Tibial nerve (tissue), 4 donors: ENCODE measurements around the gene SBNO2.

Source experiments
- EP300 ChIP-seq, 2 donors: sonication (generic); formaldehyde crosslinking; IDR thresholded peaks; one replicate each; pipeline ENCODE4 v1.6.1; 2017; ENCODE audit warnings: antibody characterized with exemption in 2 of 2, mild to moderate bottlenecking in 1 of 2
- POLR2A ChIP-seq, 2 donors: fragments of 450-650 bp; IDR thresholded peaks; one replicate each; pipeline ENCODE4 v1.6.1; 2017; ENCODE audit warnings: antibody characterized with exemption in 2 of 2, mild to moderate bottlenecking in 2 of 2, moderate library complexity in 2 of 2
- TF ChIP-seq, protein P1 (sequence below), 5 experiments: fragments of 200-600 bp in 3 of 5; fragments of 450-650 bp in 2 of 5; sonication (generic) in 3 of 5; IDR thresholded peaks; one replicate each; pipeline ENCODE4 v1.5.1; 2016 to 2019; ENCODE audit warnings: antibody characterized with exemption in 5 of 5, mild to moderate bottlenecking in 3 of 5, moderate library complexity in 2 of 5

DNA sequence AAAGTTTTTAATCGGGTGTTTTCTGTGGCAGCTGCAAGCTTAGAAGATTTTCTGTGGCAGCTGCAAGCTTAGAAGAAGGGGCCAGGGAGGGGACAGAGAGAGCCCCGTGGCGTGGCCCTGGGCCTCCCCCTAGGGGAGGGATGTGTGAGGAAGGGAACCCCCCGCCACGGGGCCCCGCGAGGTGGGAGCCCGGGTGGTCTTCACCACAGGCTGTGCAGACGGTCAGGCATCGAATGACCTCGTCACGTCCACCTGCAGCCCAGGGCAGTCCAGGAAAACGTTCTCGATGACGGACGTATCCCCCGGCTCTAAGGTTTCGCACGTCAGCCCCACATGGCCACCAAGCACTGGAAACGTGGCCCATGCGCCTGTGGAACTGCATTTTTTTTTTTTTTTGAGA is 87.5 kb downstream of the SBNO2 start:
- TF ChIP-seq, protein P1, sequence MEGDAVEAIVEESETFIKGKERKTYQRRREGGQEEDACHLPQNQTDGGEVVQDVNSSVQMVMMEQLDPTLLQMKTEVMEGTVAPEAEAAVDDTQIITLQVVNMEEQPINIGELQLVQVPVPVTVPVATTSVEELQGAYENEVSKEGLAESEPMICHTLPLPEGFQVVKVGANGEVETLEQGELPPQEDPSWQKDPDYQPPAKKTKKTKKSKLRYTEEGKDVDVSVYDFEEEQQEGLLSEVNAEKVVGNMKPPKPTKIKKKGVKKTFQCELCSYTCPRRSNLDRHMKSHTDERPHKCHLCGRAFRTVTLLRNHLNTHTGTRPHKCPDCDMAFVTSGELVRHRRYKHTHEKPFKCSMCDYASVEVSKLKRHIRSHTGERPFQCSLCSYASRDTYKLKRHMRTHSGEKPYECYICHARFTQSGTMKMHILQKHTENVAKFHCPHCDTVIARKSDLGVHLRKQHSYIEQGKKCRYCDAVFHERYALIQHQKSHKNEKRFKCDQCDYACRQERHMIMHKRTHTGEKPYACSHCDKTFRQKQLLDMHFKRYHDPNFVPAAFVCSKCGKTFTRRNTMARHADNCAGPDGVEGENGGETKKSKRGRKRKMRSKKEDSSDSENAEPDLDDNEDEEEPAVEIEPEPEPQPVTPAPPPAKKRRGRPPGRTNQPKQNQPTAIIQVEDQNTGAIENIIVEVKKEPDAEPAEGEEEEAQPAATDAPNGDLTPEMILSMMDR (IDR thresholded peaks at IDR 0.05): no peak
- no peak for TF ChIP-seq EP300 (IDR thresholded peaks at IDR 0.05)
- no peak for TF ChIP-seq POLR2A (IDR thresholded peaks at IDR 0.05)
